SK-N-SH treated with all-trans-retinoic acid at 6 μM for 48 hours (cell line): ENCODE data around the gene LHFPL6.
"Not testable (repeated sequence)": the region's sequence is repeated elsewhere in the genome, so short reads cannot be mapped to it uniquely, and the experiment has no call there.

Experiments
- ATAC-seq: fragments of 200-7000 bp; cut with Tn5 transposase; 3 replicates; pipeline ENCODE4 v1.9.1; 2020; ENCODE audit warnings: mild to moderate bottlenecking, moderate library complexity
- ARNTL ChIP-seq: fragments of 450-650 bp; formaldehyde crosslinking; IDR thresholded peaks from 2 replicates; pipeline ENCODE4 v1.5.0; 2020; ENCODE audit warnings: low read depth, mild to moderate bottlenecking, moderate library complexity, borderline replicate concordance
- BACH2 ChIP-seq: fragments of 250-450 bp; sonication (Bioruptor Pico); IDR thresholded peaks from 2 replicates; pipeline ENCODE4 v1.9.0; 2021; ENCODE audit warnings: mild to moderate bottlenecking, borderline replicate concordance
- CSDC2 ChIP-seq: fragments of 250-450 bp; sonication (Bioruptor Pico); IDR thresholded peaks from 2 replicates; pipeline ENCODE4 v1.5.0; 2020; ENCODE audit warnings: mild to moderate bottlenecking, moderate library complexity
- GLIS3 ChIP-seq: fragments of 250-450 bp; sonication (Bioruptor Pico); IDR thresholded peaks from 2 replicates; pipeline ENCODE4 v1.5.0; 2020; ENCODE audit warnings: mild to moderate bottlenecking, moderate library complexity
- ISL1 ChIP-seq: fragments of 250-450 bp; sonication (Bioruptor Pico); IDR thresholded peaks from 2 replicates; pipeline ENCODE4 v2.1.2; 2022; ENCODE audit warnings: mild to moderate bottlenecking, moderate library complexity
- OSR1 ChIP-seq: fragments of 250-450 bp; sonication (Bioruptor Pico); IDR thresholded peaks from 2 replicates; pipeline ENCODE4 v1.8.0; 2022; ENCODE audit warnings: moderate library complexity, mild to moderate bottlenecking, inconsistent platforms
- PPARA ChIP-seq: fragments of 250-450 bp; sonication (Bioruptor Pico); IDR thresholded peaks from 2 replicates; pipeline ENCODE4 v1.5.0; 2020; ENCODE audit warnings: mild to moderate bottlenecking, borderline replicate concordance
- SNAI2 ChIP-seq: fragments of 250-450 bp; sonication (Bioruptor Pico); IDR thresholded peaks from 2 replicates; pipeline ENCODE4 v1.5.0; 2020; ENCODE audit warnings: mild to moderate bottlenecking, moderate library complexity
- TCF4 ChIP-seq: fragments of 250-450 bp; sonication (Bioruptor Pico); IDR thresholded peaks from 2 replicates; pipeline ENCODE4 v1.8.0; 2021; ENCODE audit warnings: mild to moderate bottlenecking, moderate library complexity, borderline replicate concordance
- ZC3H10 ChIP-seq: fragments of 250-450 bp; sonication (Bioruptor Pico); IDR thresholded peaks from 2 replicates; pipeline ENCODE4 v1.5.1; 2021; ENCODE audit warnings: mild to moderate bottlenecking, moderate library complexity
- ZFP3 ChIP-seq: fragments of 250-450 bp; sonication (Bioruptor Pico); IDR thresholded peaks from 2 replicates; pipeline ENCODE4 v1.5.0; 2020; ENCODE audit warnings: mild to moderate bottlenecking, moderate library complexity
- ZFP30 ChIP-seq: fragments of 450-650 bp; formaldehyde crosslinking; IDR thresholded peaks from 2 replicates; pipeline ENCODE4 v1.5.0; 2022; ENCODE audit warnings: mild to moderate bottlenecking, moderate library complexity
- ZNF565 ChIP-seq: fragments of 450-650 bp; formaldehyde crosslinking; conservative IDR thresholded peaks from 2 replicates; pipeline ENCODE4 v1.5.0; 2020; ENCODE audit warnings: low read depth, mild to moderate bottlenecking, moderate library complexity
- ZNF70 ChIP-seq: fragments of 450-650 bp; formaldehyde crosslinking; IDR thresholded peaks from 2 replicates; pipeline ENCODE4 v1.5.0; 2020; ENCODE audit warnings: mild to moderate bottlenecking, moderate library complexity
- ZNF8 ChIP-seq: fragments of 450-650 bp; formaldehyde crosslinking; IDR thresholded peaks from 2 replicates; pipeline ENCODE4 v1.5.0; 2020; ENCODE audit warnings: mild to moderate bottlenecking, moderate library complexity
- TF ChIP-seq, protein P1 (sequence below): fragments of 250-450 bp; sonication (Bioruptor Pico); IDR thresholded peaks from 2 replicates; pipeline ENCODE4 v1.8.0; 2021; ENCODE audit warnings: low read depth, mild to moderate bottlenecking, moderate library complexity, borderline replicate concordance
- TF ChIP-seq, protein P2 (sequence below): fragments of 250-450 bp; sonication (Bioruptor Pico); IDR thresholded peaks from 2 replicates; pipeline ENCODE4 v1.5.0; 2020; ENCODE audit warnings: mild to moderate bottlenecking, moderate library complexity
- TF ChIP-seq, protein P3 (sequence below): fragments of 250-450 bp; sonication (Bioruptor Pico); IDR thresholded peaks from 2 replicates; pipeline ENCODE4 v1.8.0; 2020; ENCODE audit warnings: mild to moderate bottlenecking, moderate library complexity, borderline replicate concordance
- TF ChIP-seq, protein P4 (sequence below): fragments of 250-450 bp; sonication (Bioruptor Pico); IDR thresholded peaks from 2 replicates; pipeline ENCODE4 v1.5.1; 2020; ENCODE audit warnings: low read depth, mild to moderate bottlenecking, moderate library complexity
- TF ChIP-seq, protein P5 (sequence below): fragments of 250-450 bp; sonication (Bioruptor Pico); IDR thresholded peaks from 2 replicates; pipeline ENCODE4 v1.5.1; 2021; ENCODE audit warnings: mild to moderate bottlenecking, moderate library complexity

LHFPL6 gene

DNA sequence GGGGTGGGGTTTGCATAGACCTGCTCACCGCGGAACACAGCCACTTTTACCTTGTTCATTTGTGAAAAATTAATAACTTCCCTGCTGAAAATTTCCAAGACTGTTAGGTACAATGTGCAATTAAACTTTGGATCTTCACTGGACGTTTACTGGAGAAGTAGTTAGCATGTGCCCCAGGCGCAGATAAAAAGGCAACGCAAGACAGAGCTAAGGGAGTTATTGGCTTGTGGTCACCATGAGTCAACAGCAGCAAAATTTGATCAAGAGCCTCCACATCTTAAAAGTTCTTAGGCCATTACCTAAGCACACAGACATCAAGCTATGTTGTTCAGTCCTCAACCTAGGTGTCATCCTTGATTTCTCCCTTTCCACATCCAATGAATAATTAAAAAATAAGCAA is 257.0 kb downstream of the LHFPL6 start:
- no peak for ATAC-seq

DNA sequence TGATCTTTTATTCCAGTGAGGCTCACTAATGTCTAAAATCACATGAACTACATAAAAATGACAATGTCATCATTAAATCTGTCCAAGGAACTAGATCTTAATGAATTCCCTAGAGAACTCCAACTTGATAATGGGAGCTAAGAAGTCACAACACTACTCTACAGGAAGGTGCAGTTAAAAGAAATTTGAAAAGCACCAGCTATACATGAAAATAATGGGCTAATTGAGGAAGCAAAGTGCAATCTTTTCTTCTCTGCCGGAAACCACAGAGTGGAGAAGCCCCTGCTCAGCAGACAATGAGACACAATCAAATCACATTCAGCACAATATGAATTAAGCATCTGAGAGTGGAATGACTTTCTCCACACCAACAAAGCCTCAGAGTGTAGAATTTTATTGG is 261.7 kb downstream of the LHFPL6 start:
- ATAC-seq, result no peak
- no peak for TF ChIP-seq TCF4 (CRISPR knock-in tag)
- TF ChIP-seq, protein P1, sequence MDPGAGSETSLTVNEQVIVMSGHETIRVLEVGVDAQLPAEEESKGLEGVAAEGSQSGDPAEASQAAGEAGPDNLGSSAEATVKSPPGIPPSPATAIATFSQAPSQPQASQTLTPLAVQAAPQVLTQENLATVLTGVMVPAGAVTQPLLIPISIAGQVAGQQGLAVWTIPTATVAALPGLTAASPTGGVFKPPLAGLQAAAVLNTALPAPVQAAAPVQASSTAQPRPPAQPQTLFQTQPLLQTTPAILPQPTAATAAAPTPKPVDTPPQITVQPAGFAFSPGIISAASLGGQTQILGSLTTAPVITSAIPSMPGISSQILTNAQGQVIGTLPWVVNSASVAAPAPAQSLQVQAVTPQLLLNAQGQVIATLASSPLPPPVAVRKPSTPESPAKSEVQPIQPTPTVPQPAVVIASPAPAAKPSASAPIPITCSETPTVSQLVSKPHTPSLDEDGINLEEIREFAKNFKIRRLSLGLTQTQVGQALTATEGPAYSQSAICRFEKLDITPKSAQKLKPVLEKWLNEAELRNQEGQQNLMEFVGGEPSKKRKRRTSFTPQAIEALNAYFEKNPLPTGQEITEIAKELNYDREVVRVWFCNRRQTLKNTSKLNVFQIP, result no peak
- TF ChIP-seq, all 23 proteins: peak for 0

More for the DNA sequence above, 257.0 kb downstream of the LHFPL6 start:
- no peak for TF ChIP-seq ZNF70 (CRISPR knock-in tag)
- no peak for TF ChIP-seq PPARA
- TF ChIP-seq BACH2 (CRISPR knock-in tag), result no peak
- TF ChIP-seq, protein P2, sequence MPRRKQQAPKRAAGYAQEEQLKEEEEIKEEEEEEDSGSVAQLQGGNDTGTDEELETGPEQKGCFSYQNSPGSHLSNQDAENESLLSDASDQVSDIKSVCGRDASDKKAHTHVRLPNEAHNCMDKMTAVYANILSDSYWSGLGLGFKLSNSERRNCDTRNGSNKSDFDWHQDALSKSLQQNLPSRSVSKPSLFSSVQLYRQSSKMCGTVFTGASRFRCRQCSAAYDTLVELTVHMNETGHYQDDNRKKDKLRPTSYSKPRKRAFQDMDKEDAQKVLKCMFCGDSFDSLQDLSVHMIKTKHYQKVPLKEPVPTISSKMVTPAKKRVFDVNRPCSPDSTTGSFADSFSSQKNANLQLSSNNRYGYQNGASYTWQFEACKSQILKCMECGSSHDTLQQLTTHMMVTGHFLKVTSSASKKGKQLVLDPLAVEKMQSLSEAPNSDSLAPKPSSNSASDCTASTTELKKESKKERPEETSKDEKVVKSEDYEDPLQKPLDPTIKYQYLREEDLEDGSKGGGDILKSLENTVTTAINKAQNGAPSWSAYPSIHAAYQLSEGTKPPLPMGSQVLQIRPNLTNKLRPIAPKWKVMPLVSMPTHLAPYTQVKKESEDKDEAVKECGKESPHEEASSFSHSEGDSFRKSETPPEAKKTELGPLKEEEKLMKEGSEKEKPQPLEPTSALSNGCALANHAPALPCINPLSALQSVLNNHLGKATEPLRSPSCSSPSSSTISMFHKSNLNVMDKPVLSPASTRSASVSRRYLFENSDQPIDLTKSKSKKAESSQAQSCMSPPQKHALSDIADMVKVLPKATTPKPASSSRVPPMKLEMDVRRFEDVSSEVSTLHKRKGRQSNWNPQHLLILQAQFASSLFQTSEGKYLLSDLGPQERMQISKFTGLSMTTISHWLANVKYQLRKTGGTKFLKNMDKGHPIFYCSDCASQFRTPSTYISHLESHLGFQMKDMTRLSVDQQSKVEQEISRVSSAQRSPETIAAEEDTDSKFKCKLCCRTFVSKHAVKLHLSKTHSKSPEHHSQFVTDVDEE (CRISPR knock-in tag), result no peak
- TF ChIP-seq, protein P3, sequence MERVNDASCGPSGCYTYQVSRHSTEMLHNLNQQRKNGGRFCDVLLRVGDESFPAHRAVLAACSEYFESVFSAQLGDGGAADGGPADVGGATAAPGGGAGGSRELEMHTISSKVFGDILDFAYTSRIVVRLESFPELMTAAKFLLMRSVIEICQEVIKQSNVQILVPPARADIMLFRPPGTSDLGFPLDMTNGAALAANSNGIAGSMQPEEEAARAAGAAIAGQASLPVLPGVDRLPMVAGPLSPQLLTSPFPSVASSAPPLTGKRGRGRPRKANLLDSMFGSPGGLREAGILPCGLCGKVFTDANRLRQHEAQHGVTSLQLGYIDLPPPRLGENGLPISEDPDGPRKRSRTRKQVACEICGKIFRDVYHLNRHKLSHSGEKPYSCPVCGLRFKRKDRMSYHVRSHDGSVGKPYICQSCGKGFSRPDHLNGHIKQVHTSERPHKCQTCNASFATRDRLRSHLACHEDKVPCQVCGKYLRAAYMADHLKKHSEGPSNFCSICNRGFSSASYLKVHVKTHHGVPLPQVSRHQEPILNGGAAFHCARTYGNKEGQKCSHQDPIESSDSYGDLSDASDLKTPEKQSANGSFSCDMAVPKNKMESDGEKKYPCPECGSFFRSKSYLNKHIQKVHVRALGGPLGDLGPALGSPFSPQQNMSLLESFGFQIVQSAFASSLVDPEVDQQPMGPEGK (CRISPR knock-in tag), result no peak
- no peak for TF ChIP-seq ZNF8 (CRISPR knock-in tag)
- TF ChIP-seq CSDC2, result no peak
- no peak for TF ChIP-seq ISL1 (CRISPR knock-in tag)
- TF ChIP-seq SNAI2 (CRISPR knock-in tag), result no peak
- TF ChIP-seq, protein P4, sequence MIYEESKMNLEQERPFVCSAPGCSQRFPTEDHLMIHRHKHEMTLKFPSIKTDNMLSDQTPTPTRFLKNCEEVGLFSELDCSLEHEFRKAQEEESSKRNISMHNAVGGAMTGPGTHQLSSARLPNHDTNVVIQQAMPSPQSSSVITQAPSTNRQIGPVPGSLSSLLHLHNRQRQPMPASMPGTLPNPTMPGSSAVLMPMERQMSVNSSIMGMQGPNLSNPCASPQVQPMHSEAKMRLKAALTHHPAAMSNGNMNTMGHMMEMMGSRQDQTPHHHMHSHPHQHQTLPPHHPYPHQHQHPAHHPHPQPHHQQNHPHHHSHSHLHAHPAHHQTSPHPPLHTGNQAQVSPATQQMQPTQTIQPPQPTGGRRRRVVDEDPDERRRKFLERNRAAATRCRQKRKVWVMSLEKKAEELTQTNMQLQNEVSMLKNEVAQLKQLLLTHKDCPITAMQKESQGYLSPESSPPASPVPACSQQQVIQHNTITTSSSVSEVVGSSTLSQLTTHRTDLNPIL (CRISPR knock-in tag), result no peak
- no peak for TF ChIP-seq ARNTL (CRISPR knock-in tag)
- TF ChIP-seq, protein P5, sequence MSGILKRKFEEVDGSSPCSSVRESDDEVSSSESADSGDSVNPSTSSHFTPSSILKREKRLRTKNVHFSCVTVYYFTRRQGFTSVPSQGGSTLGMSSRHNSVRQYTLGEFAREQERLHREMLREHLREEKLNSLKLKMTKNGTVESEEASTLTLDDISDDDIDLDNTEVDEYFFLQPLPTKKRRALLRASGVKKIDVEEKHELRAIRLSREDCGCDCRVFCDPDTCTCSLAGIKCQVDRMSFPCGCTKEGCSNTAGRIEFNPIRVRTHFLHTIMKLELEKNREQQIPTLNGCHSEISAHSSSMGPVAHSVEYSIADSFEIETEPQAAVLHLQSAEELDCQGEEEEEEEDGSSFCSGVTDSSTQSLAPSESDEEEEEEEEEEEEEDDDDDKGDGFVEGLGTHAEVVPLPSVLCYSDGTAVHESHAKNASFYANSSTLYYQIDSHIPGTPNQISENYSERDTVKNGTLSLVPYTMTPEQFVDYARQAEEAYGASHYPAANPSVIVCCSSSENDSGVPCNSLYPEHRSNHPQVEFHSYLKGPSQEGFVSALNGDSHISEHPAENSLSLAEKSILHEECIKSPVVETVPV, result no peak
- TF ChIP-seq ZFP30, result no peak
- no peak for TF ChIP-seq ZNF565 (CRISPR knock-in tag)
- TF ChIP-seq ZFP3 (CRISPR knock-in tag), result no peak
- no peak for TF ChIP-seq ZC3H10 (CRISPR knock-in tag)
- TF ChIP-seq TCF4 (CRISPR knock-in tag), result no peak

DNA sequence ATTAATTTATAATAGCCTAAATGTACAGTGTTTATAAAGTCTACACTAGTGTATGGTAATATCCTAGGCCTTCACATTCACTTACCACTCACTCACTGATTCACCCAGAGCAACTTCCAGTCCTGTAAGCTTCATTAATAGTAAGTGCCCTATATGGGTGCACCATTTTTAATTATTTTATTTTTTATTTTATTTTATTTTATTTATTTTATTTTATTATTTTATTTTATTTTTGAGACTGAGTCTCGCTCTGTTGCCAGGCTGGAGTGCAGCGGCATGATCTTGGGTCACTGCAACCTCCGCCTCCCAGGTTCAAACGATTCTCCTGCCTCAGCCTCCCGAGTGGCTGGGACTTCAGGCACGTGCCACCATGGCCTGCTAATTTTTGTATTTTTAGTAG is 264.9 kb downstream of the LHFPL6 start:
- not testable (repeated sequence) for ATAC-seq

DNA sequence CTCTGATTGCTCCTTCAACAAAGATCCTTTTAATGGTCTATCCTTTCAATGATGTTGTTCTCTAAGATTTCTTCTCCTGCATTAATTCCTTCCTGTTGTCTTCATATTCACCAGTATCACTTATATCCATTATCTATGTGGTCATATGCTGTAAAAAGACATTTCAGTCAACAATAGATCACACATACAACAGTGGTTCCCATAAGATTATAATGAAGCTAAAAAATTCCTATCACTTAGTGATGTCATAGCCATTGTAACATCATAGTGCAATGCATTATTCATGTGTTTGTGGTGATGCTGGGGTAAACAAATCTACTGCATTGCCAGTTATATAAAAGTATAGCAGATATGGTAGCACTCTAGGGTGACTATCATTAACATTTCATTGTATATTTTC is 266.1 kb downstream of the LHFPL6 start:
- ATAC-seq, result no peak
- no peak for TF ChIP-seq ZNF70 (CRISPR knock-in tag)
- TF ChIP-seq, protein P3 (CRISPR knock-in tag), result no peak
- no peak for TF ChIP-seq ZFP3 (CRISPR knock-in tag)
- no peak for TF ChIP-seq TCF4 (CRISPR knock-in tag)
- TF ChIP-seq, protein P2 (CRISPR knock-in tag), result no peak
- no peak for TF ChIP-seq OSR1 (CRISPR knock-in tag)
- no peak for TF ChIP-seq ZFP30
- no peak for TF ChIP-seq PPARA
- TF ChIP-seq ZNF565 (CRISPR knock-in tag), result no peak
- TF ChIP-seq BACH2 (CRISPR knock-in tag), result no peak
- no peak for TF ChIP-seq ZC3H10 (CRISPR knock-in tag)
- TF ChIP-seq GLIS3 (CRISPR knock-in tag), result no peak
- TF ChIP-seq ZNF8 (CRISPR knock-in tag), result no peak
- no peak for TF ChIP-seq CSDC2
- TF ChIP-seq, protein P4 (CRISPR knock-in tag), result no peak
